GM12873 (cell line): ENCODE data around the gene EBP.
A peak's percentile ranks its signal among the peaks of the same experiment; 100 is the strongest.

ENCODE experiments used
- TF ChIP-seq, protein P1 (sequence below): IDR thresholded peaks from 2 replicates; pipeline ENCODE4 v1.5.1; 2012; ENCODE audit warnings: low read depth, mild to moderate bottlenecking, moderate library complexity, low read length, control low read depth; ENCODE audit not compliant: insufficient read depth; ENCODE audit errors: missing control alignments

The EBP gene

DNA sequence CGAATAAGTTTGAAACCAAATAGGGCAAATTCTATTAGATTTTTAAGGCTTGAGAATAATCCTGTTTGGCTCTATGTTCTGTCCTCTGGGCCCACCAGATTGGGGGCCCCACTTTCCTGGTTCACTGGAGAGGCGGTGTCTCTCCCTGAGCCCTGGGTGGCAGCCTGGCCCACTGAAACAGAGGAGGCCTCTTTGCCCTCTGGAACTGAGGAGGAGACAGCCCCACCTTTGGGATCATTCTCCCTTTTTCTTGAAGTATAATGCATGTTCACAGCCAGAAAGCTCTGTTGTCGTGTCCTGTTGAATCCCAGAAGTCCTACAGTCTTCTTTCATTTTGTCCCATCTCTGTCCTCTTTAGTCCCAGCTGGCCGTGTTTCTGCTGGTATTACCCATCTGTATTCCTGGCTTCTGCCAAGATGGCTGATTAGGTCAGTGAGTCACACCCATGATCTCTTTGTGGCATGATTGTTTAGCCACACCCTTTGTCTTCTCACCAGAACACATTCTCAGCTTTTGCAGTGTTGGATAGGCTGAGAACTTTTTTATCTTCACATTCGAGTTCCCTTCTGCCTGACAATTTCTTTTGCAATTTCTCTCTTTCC lies 9.9 kb downstream of the EBP start:
- TF ChIP-seq, protein P1, sequence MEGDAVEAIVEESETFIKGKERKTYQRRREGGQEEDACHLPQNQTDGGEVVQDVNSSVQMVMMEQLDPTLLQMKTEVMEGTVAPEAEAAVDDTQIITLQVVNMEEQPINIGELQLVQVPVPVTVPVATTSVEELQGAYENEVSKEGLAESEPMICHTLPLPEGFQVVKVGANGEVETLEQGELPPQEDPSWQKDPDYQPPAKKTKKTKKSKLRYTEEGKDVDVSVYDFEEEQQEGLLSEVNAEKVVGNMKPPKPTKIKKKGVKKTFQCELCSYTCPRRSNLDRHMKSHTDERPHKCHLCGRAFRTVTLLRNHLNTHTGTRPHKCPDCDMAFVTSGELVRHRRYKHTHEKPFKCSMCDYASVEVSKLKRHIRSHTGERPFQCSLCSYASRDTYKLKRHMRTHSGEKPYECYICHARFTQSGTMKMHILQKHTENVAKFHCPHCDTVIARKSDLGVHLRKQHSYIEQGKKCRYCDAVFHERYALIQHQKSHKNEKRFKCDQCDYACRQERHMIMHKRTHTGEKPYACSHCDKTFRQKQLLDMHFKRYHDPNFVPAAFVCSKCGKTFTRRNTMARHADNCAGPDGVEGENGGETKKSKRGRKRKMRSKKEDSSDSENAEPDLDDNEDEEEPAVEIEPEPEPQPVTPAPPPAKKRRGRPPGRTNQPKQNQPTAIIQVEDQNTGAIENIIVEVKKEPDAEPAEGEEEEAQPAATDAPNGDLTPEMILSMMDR, result no peak

DNA sequence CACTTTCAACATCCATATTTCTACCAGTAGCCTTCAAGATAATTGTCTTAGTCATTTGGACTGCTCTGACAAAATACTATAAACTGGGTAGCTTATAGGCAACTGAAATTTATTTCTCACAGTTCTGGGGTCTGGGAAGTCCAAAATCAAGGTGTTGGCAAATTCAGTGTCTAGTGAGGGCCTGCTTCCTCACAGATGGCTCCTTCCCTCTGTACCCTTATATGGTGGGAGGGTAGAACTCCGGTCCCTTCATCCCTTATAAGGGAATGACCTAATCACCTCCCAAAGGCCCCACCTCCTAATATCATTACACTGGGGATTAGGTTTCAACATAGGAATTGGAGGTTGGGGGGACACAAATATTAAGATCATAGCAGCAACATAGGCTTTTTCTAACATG lies 10.6 kb downstream of the EBP start:
- TF ChIP-seq, protein P1, result no peak

DNA sequence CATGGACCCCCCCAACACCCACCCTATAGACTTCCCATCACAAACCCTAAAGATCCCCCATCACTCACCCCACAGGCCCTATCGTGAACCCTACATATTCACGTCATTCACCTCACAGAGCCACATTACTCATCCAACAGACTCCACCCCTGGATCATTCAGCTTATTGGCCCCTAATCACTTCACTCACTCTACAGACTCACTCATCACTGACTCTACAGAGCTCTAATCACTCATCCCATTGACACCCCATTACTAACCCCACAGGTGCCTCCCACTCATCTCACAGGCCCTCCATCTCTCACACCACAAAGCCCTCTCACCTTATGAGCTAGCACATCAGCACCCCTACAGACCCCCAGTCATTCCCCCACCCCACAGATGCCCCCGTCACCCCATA lies 11.6 kb downstream of the EBP start:
- TF ChIP-seq, protein P1, result no peak

DNA sequence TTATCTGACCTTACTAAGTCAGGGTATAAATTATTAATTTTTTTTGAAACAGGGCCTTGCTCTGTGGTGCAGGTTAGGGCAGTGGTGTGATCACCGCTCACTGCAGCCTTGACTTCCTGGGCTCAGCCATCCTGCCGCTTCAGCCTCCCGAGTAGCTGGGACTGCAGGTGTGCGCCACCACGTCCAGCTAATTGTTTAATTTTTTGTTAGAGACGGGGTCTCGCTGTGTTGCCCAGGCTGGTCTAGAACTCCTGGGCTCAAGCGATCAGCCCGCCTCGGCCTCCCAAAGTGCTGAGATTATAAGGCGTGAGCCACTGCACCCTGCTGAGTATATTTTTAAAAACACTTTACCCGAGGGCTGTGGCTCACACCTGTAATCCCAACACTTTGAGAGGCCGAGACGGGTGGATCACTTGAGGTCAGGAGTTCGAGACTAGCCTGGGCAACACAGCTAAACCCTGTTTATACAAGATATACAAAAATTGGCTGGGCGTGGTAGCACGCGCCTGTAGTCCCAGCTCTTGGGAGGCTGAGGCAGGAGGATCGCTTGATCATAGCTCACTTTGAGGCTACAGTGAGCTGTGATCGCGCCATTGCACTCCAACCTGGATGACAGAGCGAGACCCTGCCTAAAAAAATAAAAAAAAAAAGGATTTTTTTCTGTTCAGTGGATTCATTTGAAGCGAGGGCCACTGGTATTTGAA lies 17.2 kb downstream of the EBP start:
- TF ChIP-seq, protein P1, result no peak

DNA sequence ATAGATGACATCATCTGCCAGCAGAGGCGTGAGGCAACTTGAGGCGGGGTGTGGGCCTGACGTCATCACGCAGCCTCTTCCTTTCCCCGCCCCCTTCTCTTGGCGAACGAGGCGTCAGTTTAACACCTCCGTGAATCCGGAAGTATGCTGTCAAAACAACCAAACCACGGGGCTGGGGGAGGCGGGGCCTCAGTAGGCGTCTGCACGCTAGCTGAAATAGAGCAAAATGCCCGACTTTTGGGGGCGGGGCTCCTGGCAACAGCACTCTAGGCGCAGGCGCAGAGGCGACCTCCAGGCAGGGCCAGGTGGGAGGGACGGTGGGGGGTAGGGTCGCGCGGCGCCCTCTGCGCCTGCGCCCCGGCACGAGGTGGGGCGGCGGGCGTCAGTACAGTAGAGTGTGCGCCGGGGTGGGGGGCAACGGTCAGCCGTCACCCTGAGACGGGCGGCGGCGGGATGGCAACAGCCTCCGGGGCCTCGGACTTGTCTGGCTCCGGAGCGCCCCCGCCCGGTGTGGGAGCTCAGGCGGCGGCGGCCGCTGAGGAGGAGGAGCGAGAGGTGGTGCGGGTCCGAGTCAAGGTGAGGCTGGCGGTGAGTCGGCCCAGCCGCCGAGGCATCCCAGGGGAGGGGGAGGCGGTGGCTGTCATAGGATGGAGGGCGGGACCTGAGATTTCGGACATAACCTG lies 17.9 kb downstream of the EBP start, which contains the start of gene TBC1D25:
Gene TBC1D25, plus strand, starts transcription at position 370 of the 683 bp plus-strand sequence. Its CDS starts 84 bp downstream, at position 454.
- TF ChIP-seq, protein P1, result peak; percentile 38

DNA sequence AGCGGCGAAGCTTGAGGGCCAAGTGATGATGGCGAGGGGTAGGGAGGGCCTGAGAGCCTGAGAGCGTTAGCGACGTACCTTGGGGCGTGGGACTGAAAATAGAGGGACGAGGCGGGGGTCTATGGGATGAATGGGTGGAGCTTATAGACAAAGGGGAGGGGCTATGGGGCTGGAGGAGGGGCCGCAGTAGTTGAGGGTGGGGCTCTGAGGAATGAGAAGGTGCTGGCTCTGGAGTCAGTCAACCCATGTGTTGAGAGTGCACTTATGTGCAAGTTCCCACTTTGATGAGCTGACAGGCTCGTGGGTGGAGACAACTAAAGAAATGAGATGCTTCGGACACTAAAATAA lies 18.4 kb downstream of the EBP start:
- TF ChIP-seq, protein P1, result no peak

DNA sequence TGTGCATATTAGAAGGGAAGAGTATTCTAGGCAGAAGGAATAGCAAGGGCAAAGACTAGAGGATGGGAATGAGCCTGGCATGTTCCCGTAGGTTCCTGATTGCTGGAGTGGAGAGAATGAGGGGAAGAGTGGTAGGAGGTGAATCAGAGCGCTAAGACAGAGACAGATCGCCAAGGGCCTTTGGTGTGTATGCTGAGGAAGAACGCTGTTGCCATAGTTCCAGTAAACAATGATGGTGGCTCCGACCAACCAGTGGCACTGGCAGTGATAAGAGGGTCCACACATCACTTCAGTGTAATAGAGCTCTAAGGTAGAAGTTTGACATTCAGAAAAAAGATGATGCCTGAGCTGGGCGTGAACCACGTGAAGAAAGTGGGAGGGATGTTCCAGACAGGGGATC lies 18.9 kb downstream of the EBP start:
- TF ChIP-seq, protein P1, result no peak
